ENCODE results near the gene TOMM40. TPM values are rescaled to one million over a fixed set of nuclear protein-coding genes. Genes with fewer than 3 reads are reported as not detected.

Gene TOMM40
- total and polyA plus RNA-seq, 4 donors: 27.0 to 34.4 (median 30.6) TPM

GRCh38 chr19:44845612-44846454 lies 45.2 kb upstream of the TOMM40 start, which contains the start of gene NECTIN2:
Gene NECTIN2, plus strand, starts transcription at chr19:44846297. Its CDS starts 229 bp downstream, at chr19:44846526.
- TF ChIP-seq TAF1 (conservative IDR thresholded peaks at IDR 0.05) (no peak), GABPA (IDR thresholded peaks at IDR 0.05 in 1 of 2, conservative IDR thresholded peaks at IDR 0.05 in 1 of 2) (peak in 1 of 2 donors; percentile 64), FOXA2 (IDR thresholded peaks at IDR 0.05) (no peak), JUND (IDR thresholded peaks at IDR 0.05) (peak in 1 of 2 donors; percentile 29), MAX (IDR thresholded peaks at IDR 0.05) (peak; percentile 23), HNF4A (conservative IDR thresholded peaks at IDR 0.05) (peak; percentile 28 to 41), ATF3 (IDR thresholded peaks at IDR 0.05) (no peak), YY1 (IDR thresholded peaks at IDR 0.05) (peak; percentile 43), HNF4G (IDR thresholded peaks at IDR 0.05) (peak; percentile 9), REST (IDR thresholded peaks at IDR 0.05) (no peak), FOXA1 (IDR thresholded peaks at IDR 0.05) (no peak), RAD21 (IDR thresholded peaks at IDR 0.05) (peak; percentile 53 to 75), ZBTB33 (IDR thresholded peaks at IDR 0.05) (peak; percentile 26), NR2F2 (IDR thresholded peaks at IDR 0.05) (peak; percentile 44), RXRA (IDR thresholded peaks at IDR 0.05) (peak; percentile 30 to 50), EGR1 (IDR thresholded peaks at IDR 0.05; ENCODE audit: low read depth in 2 of 2) (peak in 1 of 2 donors; percentile 26), SP1 (IDR thresholded peaks at IDR 0.05) (peak; percentile 79), CTCF (IDR thresholded peaks at IDR 0.05; ENCODE audit: low read depth, low read length, missing input control) (peak; percentile 72)
- peak within 1 kb of the TSS; percentile 87 to 96 for H3K27ac ChIP-seq (ENCODE audit: low read depth in 1 of 2, low read length in 2 of 2)
- peaks cover 9 to 43% (median 31%) of the 10 kb centered on the region in 4 donors for H3K4me1 ChIP-seq (ENCODE audit: control insufficient read depth in 4 of 4, insufficient read depth in 4 of 4, low read length in 3 of 4)
- H3K27me3 ChIP-seq (ENCODE audit: control insufficient read depth in 4 of 4, insufficient read depth in 4 of 4, low read length in 3 of 4): no peaks in the 10 kb centered on the region
- under 1% methylated on average over 67 of the region's 67 CpGs for WGBS
- H3K9me3 ChIP-seq (ENCODE audit: control insufficient read depth in 4 of 4, low read length in 3 of 4): no peaks in the 10 kb centered on the region
- H3K36me3 ChIP-seq (ENCODE audit: control insufficient read depth in 4 of 4, insufficient read depth in 3 of 4, low read depth in 1 of 4, low read length in 3 of 4): no peaks in the 10 kb centered on the region
- peak within 1 kb of the TSS; percentile 71 to 87 (median 79) for H3K4me3 ChIP-seq (ENCODE audit: low read depth in 1 of 3, low read length in 3 of 3)
- H3K9ac ChIP-seq (ENCODE audit: low read depth in 1 of 2, low read length in 2 of 2): peak within 1 kb of the TSS; percentile 95 to 100
- peak; percentile 100 for DNase-seq (ENCODE audit: low spot score)
